ENCODE measurements around the gene LEMD1. TPM values are rescaled to one million over a fixed set of nuclear protein-coding genes. Genes with fewer than 3 reads are reported as not detected.
"Not testable (repeated sequence)": the region's sequence is repeated elsewhere in the genome, so short reads cannot be mapped to it uniquely, and the experiment has no call there.

Gene LEMD1
- polyA plus RNA-seq, 3 donors, result 2.8 to 3.5 (median 3.3) TPM

DNA sequence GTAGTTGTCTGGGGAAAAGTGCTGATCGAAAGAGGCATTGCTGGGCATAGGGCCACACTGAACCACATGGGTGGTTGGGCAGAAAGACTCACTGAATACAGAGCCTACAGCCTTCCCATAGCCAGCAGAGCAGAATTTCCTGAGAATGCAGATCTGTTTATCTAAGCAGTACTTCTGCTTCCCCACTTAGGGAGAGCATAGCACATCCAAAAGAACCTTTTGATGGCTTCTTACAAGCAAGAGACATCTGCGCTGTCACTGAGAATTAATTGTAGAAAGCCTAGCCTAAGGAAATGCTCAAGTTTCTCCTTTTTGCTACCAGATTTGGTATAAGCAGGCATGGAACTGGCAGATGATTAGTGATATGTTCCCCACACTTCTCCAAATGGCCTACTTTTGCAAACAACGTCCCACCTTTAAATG, 52.1 kb downstream of the LEMD1 start:
- DNase-seq (ENCODE audit: extremely low read depth in 1 of 11, low read depth in 9 of 11, low spot score in 4 of 11), result no peak

DNA sequence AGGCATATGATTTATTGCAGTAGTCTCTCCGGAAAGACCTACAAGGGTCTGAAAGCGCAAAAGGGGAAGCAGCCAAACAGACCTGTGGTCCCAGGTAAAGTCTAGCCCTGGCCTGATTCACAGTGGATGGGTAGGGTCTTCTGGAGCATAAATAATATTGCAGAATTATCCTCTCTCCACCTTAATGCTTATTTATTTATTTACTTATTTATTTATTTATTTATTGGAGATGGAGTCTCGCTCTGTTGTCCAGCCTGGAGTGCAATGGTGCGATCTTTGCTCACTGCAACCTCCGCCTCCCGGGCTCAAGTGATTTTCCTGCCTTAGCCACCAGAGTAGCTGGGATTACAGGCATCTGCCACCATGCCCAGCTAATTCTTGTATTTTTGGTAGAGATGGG, 53.4 kb downstream of the LEMD1 start:
- DNase-seq (ENCODE audit: extremely low read depth in 1 of 11, low read depth in 9 of 11, low spot score in 4 of 11), result no peak

DNA sequence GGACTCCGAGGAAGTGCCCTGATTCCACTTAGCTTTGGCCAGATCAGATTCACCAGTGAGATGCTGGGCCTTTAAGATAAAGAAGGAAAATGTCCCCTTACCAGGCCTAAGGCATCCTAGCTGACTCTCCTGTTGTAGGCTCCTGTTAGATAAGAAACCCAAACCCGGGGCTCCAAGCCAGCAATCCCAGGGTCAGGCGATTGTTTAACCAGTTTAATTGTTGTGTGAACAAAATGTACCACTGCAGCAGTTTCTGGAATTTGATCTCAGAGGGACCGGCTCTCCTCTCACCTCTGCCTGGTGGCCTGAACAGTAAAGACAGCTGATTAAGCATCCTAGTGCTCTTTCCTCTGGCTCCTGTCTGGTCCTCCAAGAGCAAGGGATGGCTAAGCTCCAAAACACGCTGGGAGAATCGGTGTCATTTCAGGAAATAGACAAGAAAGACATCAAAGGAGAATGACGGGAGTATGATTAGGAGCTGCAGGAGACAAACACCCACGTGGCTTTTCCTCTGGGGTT, 55.9 kb downstream of the LEMD1 start:
- no peak for DNase-seq (ENCODE audit: extremely low read depth in 1 of 11, low read depth in 9 of 11, low spot score in 4 of 11)

DNA sequence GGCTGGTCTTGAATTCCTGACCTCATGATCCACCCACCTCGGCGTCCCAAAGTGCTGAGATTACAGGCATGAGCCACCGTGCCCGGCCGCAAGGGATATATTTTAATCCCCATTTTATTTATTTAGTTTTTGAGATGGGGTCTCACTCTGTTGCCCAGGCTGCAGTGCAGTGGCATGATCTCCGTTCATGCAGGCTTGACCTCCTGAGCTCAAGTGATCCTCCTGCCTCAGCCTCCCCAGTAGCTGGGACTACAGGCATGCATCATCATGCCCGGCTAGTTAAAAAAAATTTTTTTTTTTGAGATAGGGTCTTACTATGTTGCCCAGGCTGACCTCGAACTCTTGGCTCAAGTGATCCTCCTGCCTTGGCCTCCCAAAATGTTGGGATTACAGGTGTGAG, 56.8 kb downstream of the LEMD1 start:
- DNase-seq (ENCODE audit: extremely low read depth in 1 of 11, low read depth in 9 of 11, low spot score in 4 of 11), result not testable (repeated sequence)

DNA sequence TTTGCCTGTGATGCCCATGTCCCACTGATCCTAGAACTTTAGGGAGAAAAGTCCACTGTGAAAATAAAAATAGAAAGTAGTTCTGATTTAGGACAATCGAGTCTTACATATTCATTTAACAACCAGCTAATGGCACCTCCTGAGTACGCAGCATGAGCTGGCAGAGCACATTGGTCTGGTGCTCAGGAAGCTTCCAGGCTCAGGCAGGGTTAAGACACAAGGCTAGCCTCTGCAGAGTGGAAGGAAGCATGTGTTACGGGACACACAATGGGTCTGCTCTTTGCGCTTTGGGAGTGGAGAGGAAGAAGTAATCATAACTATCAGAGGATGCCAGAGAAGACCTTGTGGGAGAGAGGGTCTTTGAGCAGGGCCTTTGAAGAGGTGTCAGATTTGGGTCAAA, 61.0 kb downstream of the LEMD1 start:
- DNase-seq (ENCODE audit: extremely low read depth in 1 of 11, low read depth in 9 of 11, low spot score in 4 of 11), result no peak

DNA sequence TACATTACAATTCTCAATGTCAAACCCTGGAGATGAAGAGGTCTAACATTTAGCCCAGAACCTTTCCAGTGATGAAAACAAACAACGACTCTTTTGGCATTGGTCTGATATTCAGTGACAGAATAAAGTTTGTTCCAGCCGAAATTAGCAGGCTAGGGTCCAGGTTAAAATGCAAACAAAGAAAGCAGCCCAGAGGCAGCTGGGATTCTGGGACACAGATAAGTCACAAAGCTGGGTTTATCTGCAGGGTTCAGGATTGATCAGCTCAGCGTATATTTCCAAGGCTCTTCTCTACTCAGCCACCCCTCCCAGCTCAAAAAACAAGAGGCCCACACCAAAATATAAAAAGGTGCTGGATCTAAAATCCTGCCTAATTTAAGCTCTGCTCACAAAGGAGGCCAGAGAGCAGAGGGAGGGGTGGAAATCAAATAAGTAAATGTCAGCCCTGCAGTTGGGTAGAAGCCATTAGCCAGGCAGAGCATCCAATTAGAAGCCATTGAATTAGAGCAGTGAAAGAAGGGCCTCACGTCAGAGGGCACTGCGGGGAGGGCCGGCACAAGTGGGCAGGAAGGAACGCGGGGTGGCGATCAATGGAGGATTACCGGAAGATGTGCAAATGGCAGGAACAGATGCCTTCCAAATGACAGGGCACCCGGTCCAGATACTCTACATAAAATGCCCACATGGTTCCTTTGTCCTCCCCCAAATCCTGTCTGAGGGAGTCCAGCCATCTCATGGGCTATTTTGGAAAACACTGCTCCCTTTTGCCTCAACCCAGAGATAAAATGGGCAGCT, 61.9 kb downstream of the LEMD1 start:
- no peak for DNase-seq (ENCODE audit: extremely low read depth in 1 of 11, low read depth in 9 of 11, low spot score in 4 of 11)

DNA sequence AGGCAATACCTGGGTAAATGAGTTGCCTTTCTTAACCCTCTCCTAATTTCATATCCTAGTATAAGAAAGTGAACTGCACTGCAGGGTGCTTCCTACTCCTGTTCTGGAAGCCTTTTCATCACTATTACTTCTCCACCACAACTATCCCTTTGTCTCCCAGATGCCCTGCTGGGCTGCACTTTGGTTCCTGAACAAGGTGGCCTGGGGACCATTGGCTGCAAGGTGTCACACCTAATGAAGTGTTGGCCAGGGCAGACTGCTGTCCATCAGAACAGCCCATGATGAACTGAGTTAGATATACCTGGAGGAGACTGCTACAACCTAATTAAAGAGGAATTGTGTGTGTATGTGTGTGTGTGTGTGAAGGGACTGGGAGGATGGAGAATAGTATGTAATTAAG, 63.3 kb downstream of the LEMD1 start:
- DNase-seq (ENCODE audit: extremely low read depth in 1 of 11, low read depth in 9 of 11, low spot score in 4 of 11), result no peak

DNA sequence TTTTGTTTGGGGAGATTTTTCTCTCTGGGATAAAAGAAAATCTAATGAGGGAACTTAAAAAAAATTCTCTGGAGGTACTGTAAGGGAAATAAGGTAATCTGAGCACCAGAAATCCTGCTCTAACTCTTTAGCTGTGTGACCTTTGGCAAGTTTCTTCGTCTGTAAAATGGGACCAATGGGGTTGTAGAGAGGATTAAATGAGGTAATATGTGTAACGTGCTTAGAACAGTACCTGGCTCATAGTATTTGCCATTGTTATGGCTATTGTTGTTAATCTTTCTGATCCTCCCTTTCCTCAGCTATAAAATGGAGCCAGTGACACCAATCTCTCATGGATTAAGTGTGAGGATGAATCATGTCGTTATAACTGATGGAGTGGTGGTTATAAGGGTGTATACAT, 64.3 kb downstream of the LEMD1 start:
- no peak for DNase-seq (ENCODE audit: extremely low read depth in 1 of 11, low read depth in 9 of 11, low spot score in 4 of 11)

DNA sequence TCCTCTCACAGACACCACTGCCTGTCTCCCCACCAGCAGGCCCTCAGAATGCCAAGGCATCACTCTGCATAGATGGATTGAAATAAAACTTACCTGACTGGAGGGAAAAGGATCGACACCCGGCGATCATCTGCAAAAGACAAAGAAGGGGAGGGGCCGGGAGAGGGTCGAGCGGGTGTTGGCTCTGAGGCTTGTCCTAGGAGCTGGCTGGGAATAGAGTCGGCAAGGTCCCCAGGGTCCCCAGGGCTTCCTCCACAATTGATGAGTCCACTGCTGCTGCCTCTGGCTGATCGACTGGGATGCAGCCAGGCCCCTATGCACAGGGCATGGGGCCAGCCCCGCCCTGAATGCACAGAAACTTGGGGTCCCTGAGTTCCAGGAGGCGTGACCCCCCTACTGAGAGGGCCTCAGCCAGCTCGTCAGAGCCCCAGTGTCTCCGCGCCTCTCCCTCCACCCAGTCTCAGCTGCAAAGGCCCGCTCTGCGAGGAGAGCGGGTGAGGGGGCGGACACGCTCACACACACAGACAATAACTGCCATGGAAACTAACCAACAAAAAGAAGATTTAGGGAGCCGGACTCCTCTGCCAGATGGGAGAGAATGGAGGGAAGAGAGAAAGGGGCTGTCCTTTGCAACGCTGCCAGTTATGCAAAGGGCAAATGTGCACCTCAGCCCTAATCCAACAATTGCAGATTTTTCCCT, 65.3 kb downstream of the LEMD1 start, which contains the start of gene KLHDC8A:
Gene KLHDC8A, minus strand, starts transcription at position 483 of the 700 bp plus-strand sequence. CDS start 13,318 bp downstream, outside the sequence.
- DNase-seq (ENCODE audit: extremely low read depth in 1 of 11, low read depth in 9 of 11, low spot score in 4 of 11), result peak; percentile 44 to 76 (median 66)

DNA sequence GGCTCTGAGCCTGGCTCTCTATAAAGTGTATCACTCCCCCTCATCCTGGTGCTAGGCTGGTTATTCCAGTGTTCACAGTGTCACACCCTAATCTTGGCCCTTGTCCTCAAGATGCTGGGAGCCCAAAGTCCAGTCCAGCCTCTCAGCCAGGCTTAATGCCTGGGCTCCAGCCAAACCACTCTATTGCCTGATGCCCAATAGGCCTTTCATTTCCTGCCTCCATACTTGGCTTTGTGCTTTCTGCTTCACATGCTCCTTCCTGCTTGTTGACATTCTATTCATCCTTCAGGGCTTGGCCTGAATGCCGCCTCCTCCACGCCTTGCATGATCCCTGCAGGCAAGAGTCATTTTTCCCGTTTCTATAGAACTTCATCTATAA, 66.8 kb downstream of the LEMD1 start:
- DNase-seq (ENCODE audit: extremely low read depth in 1 of 11, low read depth in 9 of 11, low spot score in 4 of 11), result no peak

DNA sequence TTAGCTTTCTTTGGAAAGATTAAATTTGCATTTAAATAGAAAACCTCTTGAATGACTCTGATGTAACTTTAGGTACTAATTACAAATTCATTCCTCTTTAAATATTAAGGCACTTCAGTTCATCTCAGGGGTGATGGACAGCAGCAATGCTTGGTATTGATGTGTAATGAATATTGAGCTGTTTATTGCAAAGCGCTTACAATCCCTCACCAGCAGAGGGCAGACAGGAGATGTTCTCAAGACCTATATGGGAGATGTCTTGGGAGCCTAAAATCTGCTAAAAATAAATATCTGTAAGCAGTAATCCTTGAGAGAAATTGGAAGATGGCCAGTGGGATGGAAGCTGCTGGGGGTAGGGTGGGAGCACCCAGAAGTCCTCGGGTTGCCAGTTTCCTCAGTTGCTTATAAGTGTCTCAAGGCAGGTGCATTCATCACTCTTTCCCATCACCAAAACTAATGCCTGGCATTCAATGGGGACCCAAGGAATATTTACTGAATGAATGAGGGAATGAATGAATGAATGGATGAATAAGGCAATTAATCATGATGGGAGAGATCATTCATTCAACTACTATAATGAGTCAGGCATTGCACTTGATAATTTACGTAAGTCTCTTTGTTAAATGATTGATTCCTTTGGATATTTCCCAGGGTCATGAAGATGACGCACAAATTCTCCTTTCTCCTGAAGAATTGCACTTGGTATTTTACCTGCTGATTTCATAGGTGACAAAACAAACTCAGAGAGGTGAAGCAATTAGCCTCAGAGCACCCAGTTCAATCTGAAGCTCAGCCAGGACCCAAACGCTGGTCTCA, 67.4 kb downstream of the LEMD1 start:
- peak in 1 of 11 donors; percentile 56 for DNase-seq (ENCODE audit: extremely low read depth in 1 of 11, low read depth in 9 of 11, low spot score in 4 of 11)

DNA sequence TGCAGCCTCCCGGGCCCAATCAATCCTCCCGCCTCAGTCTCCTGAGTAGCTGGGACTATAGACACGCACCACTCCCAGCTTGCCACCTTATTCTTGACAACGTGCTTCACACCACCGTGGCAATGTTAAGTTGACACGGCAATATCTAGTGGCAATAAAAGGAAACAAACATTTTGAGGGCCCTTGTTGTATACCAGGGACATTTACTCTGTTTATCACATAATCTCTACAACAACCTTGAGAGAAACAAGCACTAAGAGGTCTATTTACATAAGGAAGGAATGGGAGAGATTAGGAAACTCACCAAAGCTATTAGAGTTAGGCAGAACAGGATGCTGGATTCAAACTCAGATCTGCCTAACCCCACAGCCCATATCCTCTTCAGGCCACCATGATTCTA, 68.2 kb downstream of the LEMD1 start:
- DNase-seq (ENCODE audit: extremely low read depth in 1 of 11, low read depth in 9 of 11, low spot score in 4 of 11), result no peak

DNA sequence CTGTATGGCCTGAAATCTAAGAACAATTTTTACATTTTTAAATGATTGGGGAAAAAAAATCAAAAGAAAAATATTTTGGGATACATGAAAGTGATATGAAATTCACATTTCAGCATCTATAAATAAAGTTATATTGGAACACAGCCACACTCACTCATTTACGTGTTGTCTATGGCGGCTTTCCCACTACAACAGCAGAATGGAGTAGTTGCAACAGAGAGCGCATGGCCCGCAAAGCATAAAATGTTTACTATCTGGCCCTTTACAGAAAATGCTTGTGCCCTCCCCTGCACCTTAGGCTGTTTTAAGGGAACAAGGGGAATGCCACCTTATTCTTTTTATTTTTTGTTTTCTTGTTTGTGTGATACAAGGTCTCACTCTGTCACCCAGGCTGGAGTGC, 68.7 kb downstream of the LEMD1 start:
- no peak for DNase-seq (ENCODE audit: extremely low read depth in 1 of 11, low read depth in 9 of 11, low spot score in 4 of 11)

DNA sequence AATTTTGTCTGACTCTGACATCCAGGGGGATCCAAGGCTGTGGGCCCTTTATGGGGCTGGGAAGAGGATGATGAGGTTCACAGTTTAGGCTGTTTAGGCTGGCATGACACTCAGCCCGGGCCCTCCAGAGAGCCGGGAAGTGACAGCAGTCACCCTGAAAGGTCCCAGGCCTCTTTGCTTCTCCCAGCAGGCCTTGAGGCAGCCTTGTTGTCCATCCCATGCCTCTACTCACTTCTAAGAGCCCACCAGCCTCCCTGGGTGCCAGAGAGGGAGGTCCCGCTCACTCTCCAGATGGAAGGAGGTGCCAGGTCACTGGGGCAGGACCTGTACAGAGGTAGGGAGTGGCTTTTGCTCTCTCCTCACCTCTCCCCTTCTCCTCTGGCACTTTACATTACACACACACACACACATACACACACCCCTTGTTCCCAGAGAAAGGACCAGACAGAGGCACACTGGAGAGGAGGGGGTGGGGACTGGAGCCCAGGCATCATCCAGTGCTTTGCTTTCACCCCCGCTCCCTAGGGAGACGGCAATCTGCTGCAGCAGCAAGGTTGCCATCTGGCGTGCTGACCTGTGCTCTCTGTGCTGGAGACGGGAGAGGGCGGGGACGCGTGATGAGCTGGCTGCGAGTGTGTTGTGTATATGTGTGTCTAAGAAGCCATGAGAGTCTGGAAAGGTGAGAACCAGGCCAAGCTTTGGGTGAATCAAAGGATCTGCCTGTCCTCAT, 69.7 kb downstream of the LEMD1 start:
- DNase-seq (ENCODE audit: extremely low read depth in 1 of 11, low read depth in 9 of 11, low spot score in 4 of 11), result no peak

DNA sequence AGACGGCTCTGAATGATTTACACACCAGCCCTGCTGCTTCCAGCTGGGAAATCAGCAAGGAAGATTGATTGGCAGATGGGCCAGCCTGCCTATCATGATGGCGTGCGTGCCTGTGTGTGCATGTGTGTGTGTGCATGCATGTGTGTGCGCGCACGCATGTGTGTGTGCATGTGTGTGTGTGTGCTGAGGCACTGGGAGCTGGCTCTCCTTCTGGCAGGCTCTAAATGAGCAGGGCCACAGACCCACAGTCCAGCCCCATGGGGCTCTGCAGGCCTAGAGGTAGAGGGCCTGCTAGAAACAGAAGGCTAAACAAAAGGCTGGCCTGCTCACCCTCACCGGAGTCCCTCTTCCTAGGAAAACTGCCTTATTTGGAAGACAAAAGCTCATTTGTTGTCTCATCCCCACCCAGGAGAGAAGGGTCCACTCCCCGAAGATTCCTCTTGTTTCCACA, 71.1 kb downstream of the LEMD1 start:
- no peak for DNase-seq (ENCODE audit: extremely low read depth in 1 of 11, low read depth in 9 of 11, low spot score in 4 of 11)

DNA sequence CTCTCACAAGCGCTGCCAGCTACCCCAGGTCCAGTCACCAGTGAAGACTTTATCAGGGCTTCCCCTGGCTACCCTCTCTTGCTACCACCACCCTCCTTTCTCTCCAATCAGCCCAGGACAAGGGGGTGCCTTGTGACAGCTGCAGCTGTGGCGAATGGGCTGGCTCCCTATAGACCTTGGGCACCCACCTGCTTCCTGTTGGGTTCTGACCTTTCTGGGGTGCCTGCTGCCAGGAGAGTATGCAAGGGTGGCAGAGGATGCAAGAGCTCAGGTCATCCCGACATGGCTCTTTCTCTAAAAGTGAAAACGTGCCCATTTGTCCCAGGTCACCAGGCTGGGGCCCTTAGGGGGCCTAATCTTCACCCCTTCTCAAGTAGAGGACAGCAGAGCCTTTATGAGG, 71.7 kb downstream of the LEMD1 start:
- DNase-seq (ENCODE audit: extremely low read depth in 1 of 11, low read depth in 9 of 11, low spot score in 4 of 11), result no peak

DNA sequence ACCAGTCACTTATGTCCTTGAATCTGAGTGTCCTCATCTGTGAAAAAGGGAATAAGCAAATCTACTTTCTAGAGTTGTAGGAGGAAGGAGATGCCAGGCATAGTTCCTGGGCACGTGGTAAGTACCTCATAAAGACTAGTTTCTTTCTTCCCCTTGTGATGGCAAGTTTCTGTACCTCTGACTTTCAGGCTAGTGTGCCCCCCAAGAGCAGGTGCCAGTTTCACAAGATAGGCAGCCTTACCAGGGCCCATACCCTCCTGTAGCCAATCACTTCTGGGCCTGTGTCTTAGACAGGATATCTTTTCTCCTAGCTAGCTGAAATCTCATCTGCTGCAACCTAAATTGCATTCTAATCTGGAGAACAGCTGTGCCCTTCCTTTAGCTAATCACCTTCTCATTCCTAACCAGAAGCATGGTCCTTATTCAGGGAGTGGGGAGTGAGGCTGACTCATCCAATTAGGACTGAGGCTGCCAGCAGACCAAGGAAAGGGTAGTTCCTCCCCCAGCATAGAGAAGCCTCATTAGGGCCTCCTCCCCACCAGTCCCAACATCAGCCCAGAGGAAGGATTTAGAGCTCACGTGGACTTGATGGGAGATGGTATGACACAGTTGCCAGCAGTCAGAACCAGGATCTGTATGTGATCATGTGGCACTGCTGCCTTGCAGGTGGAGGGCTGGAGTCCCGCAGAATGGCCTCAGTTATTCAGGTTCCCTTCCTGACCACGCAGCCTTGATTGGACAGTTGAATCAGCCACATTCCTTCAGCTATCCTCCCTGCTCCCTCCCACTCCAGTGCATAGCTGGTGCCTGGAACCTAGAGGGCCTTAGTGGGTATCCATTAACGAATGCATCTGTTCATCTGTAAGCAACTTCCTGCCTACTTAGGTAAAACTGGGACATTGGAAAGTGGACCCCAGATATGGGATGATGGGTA, 73.0 kb downstream of the LEMD1 start:
- DNase-seq (ENCODE audit: extremely low read depth in 1 of 11, low read depth in 9 of 11, low spot score in 4 of 11), result no peak
